AG04449 (cell line): ENCODE results near the gene NTM.

Experiments used
- CTCF ChIA-PET: fragments of 350-600 bp; formaldehyde crosslinking; extraction: SDS; loops from one replicate; lab custom pipeline; 2021; ENCODE audit warnings: antibody characterized with exemption; lab: Yijun Ruan, JAX
- POLR2A ChIA-PET: fragments of 400-600, 350-600 bp; formaldehyde crosslinking; extraction: SDS; loops from one replicate; lab custom pipeline; 2020; ENCODE audit warnings: antibody characterized with exemption, inconsistent platforms; lab: Yijun Ruan, JAX
- DNase-seq: peaks from one replicate; pipeline ENCODE4 v3.0.0-alpha.2; 2010; ENCODE audit warnings: low read depth, low spot score
- H3K4me3 ChIP-seq: 2 replicates; pipeline ENCODE4 v1.5.1; 2011; ENCODE audit warnings: low read depth, mild to moderate bottlenecking, control low read depth, low read length
- CTCF ChIP-seq: IDR thresholded peaks from one replicate; pipeline ENCODE4 v1.5.1; 2011; ENCODE audit warnings: mild to moderate bottlenecking, moderate library complexity, low read length, control low read depth, inconsistent platforms; ENCODE audit not compliant: insufficient read depth; ENCODE audit errors: missing control alignments

The NTM gene

GRCh38 chr11:131904756-131905155 is 534.3 kb downstream of the NTM start:
- no peak for DNase-seq
- no peak overlapping the region for H3K4me3 ChIP-seq
- TF ChIP-seq CTCF = no peak
- CTCF ChIA-PET = interaction anchor here (0.8 to 14.7 kb wide), 10 partner anchors 9 to 222 kb away, joined by 3 to 264 read pairs (median 6); no protein-coding TSS in a partner anchor
- POLR2A ChIA-PET = no interaction called here

DNA sequence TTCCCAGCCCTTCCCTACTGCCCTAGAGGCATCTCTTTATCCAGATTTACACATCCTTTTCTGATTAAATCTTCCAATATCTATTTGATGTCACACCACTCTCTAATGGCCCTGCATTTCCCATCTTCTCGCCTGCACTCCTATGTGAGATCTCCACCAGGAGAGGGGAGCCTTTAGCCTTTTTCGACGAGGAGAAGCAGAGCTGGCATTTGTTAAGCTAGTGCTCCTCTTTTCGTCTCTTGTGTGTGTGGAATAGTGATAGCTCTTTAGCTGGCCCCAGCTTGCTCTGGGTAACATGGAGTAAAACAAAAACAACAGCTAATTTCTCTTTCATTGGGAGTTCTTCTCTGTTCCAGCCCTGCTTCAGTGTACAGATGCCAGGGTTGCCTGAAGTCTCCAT is 536.5 kb downstream of the NTM start:
- ChIA-PET POLR2A (no interaction called here), CTCF (interaction anchor here (0.5 to 14.7 kb wide), 8 partner anchors 40 to 519 kb away, joined by 3 to 264 read pairs (median 10); no protein-coding TSS in a partner anchor)
- DNase-seq = no peak
- no peak for TF ChIP-seq CTCF
- no peak overlapping the region for H3K4me3 ChIP-seq

- CTCF ChIA-PET = interaction anchor here (1.1 to 14.7 kb wide), 7 partner anchors 40 to 220 kb away, joined by 3 to 264 read pairs (median 11); no protein-coding TSS in a partner anchor
- H3K4me3 ChIP-seq = no peak overlapping the region
- no peak for TF ChIP-seq CTCF
- POLR2A ChIA-PET = no interaction called here
- DNase-seq = no peak
Observed at GRCh38 chr11:131907371-131907770, 537.0 kb downstream of the NTM start.

DNA sequence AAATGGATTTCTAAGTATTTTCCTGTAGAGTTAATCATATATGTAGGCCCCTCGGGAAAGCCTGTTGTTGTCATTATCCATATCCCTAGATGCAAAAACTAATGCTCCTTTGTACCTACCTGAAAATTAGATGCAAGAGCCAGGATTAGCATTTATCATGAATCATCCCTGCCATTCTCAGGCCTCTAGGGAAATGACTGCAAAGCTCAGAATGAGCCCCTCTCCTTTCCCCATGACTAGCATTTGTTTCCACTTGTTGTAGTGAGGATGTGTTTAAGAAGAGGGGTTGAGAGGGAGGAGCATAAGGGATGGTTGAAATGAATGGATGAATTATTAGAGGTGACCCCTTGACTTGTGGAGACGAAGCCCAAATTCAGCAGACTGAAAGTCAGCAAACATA is 537.9 kb downstream of the NTM start:
- CTCF ChIA-PET = interaction anchor here (0.6 to 14.7 kb wide), 9 partner anchors 8 to 220 kb away, joined by 3 to 264 read pairs (median 13); no protein-coding TSS in a partner anchor
- no peak overlapping the region for H3K4me3 ChIP-seq
- POLR2A ChIA-PET = interaction anchor here (0.6 kb wide), 1 partner anchor 160 kb away, joined by 3 read pairs; no protein-coding TSS in a partner anchor
- TF ChIP-seq CTCF = no peak
- no peak for DNase-seq

DNA sequence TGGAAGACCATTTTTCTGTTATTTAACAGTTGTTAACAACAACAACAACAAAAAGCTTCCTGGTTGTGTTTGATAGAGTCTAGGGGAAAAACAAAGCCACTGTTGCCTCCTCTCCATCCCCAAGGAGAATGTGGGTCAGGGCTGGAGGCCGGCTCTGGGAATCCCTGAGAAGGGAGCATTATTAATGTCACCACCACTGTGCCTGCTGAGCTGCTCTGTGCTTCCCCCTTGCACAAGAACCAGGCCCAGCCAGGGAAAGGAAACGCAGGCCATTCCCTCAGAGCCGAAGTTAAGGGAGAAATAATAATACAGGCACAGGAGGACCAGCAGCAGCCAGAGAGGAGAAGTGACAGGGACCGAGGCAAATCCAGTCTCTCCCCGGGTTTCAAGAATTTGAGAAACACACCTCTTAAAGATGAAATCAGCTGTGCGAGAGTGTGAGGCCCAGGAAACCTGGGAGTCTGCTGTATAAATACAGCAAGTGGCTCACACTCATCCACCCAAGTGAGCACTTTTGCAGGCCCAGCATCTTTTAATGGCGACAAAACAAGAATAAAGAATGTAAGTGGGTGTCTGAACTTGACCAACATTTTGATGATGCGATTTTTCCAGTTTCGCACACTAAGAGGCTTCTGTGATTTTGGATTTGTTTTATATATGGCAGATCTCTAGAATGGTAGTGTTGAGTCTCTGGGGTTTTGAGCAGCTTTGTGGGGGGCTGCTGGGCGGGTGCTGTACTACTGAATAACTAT is 539.2 kb downstream of the NTM start:
- H3K4me3 ChIP-seq = peak overlapping the region; percentile 82
- CTCF ChIA-PET = interaction anchor here (2.7 to 14.7 kb wide), 8 partner anchors 9 to 221 kb away, joined by 14 to 264 read pairs (median 43); no protein-coding TSS in a partner anchor
- DNase-seq = no peak
- no peak for TF ChIP-seq CTCF
- POLR2A ChIA-PET = interaction anchor here (0.6 to 0.9 kb wide), 2 partner anchors 143 to 158 kb away, joined by 3 read pairs; no protein-coding TSS in a partner anchor

DNA sequence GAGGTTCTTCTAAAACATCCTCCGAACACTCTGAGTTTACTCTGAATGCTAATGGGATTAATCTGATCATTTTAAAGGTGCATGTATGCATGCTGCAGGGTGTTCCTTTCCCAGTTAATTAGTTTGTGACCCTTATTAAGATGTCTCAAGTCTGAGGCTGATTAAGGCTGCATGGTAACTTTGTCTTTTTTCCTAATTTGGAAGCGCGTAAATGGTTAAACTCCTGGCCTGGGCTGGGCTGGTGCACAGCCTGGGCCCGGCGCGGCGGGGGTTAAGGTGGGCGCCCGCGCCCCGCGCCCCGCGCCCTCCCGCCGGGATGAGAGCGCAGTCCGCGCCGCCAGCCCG is 539.7 kb downstream of the NTM start:
- DNase-seq = no peak
- TF ChIP-seq CTCF = no peak
- POLR2A ChIA-PET = interaction anchor here (0.9 to 2.2 kb wide), 5 partner anchors 142 to 217 kb away, joined by 3 to 6 read pairs (median 6); no protein-coding TSS in a partner anchor
- CTCF ChIA-PET = interaction anchor here (0.6 to 14.7 kb wide), 15 partner anchors 9 to 713 kb away, joined by 3 to 264 read pairs (median 14); no protein-coding TSS in a partner anchor
- peak overlapping the region; percentile 82 for H3K4me3 ChIP-seq
